IMR-90 (cell line): ENCODE data around the gene NEDD4L. TPM values are rescaled to one million over a fixed set of nuclear protein-coding genes. Genes with fewer than 3 reads are reported as not detected.

Experiments used
- ATAC-seq: fragments of 200-7000 bp; cut with Tn5 transposase; 2 replicates; pipeline ENCODE4 v1.9.1; 2020; ENCODE audit warnings: low read depth, mild to moderate bottlenecking, moderate library complexity
- BruUV-seq: library from RNA; stranded (reverse); fragments of 400-500 nt; replicated peaks from 2 replicates; lab custom pipeline; 2021; lab: Mats Ljungman, UMichigan
- CTCF ChIA-PET: fragments of 300-600 bp; formaldehyde crosslinking; extraction: SDS; loops from one replicate; lab custom pipeline; 2021; ENCODE audit warnings: antibody characterized with exemption; lab: Yijun Ruan, JAX
- POLR2A ChIA-PET: fragments of 300-600 bp; sonication (Branson Sonifier 250); formaldehyde crosslinking; loops from one replicate; lab custom pipeline; 2022; ENCODE audit warnings: antibody characterized with exemption; ENCODE audit not compliant: unreplicated experiment; lab: Charles Lee
- DNase-seq: peaks from one replicate; pipeline ENCODE4 v3.0.0; 2013
- H2AFZ ChIP-seq: replicated peaks from 2 replicates; pipeline ENCODE3; 2013; ENCODE audit warnings: low read length, mild to moderate bottlenecking; ENCODE audit not compliant: poor library complexity
- H2AK5ac ChIP-seq: 2 replicates; pipeline ENCODE4 v1.6.1; 2013; ENCODE audit warnings: low read depth, low read length, inconsistent platforms
- H2AK9ac ChIP-seq: replicated peaks from 2 replicates; pipeline ENCODE3; 2013; ENCODE audit warnings: mild to moderate bottlenecking, low read depth, low read length, moderate library complexity; ENCODE audit not compliant: poor library complexity
- H2BK120ac ChIP-seq: 2 replicates; pipeline ENCODE4 v1.6.1; 2013; ENCODE audit warnings: low read depth, low read length, inconsistent platforms
- H2BK15ac ChIP-seq: 3 replicates; pipeline ENCODE4 v1.6.1; 2013; ENCODE audit warnings: low read depth, low read length, inconsistent platforms
- H2BK20ac ChIP-seq: 2 replicates; pipeline ENCODE4 v1.6.1; 2013; ENCODE audit warnings: low read depth, mild to moderate bottlenecking, inconsistent platforms, low read length, moderate library complexity
- H2BK5ac ChIP-seq: 2 replicates; pipeline ENCODE4 v1.6.1; 2013; ENCODE audit warnings: mild to moderate bottlenecking, low read depth, low read length, inconsistent platforms; ENCODE audit not compliant: poor library complexity, severe bottlenecking
- H3K14ac ChIP-seq: replicated peaks from 2 replicates; pipeline ENCODE4 v1.6.1; 2013; ENCODE audit warnings: low read depth, low read length, inconsistent platforms
- H3K18ac ChIP-seq: 2 replicates; pipeline ENCODE4 v1.6.1; 2013; ENCODE audit warnings: low read depth, low read length, control low read depth
- H3K23ac ChIP-seq: 2 replicates; pipeline ENCODE4 v1.6.1; 2013; ENCODE audit warnings: low read depth, low read length, inconsistent platforms
- H3K27ac ChIP-seq: 2 replicates; pipeline ENCODE4 v1.5.1; 2013; ENCODE audit warnings: mild to moderate bottlenecking, control low read depth, low read length; ENCODE audit not compliant: insufficient read depth
- H3K27me3 ChIP-seq: 2 replicates; pipeline ENCODE4 v1.6.1; 2013; ENCODE audit warnings: low read length; ENCODE audit not compliant: control insufficient read depth, insufficient read depth
- H3K36me3 ChIP-seq: 2 replicates; pipeline ENCODE4 v1.6.1; 2013; ENCODE audit warnings: low read length, mixed read lengths; ENCODE audit not compliant: control insufficient read depth, insufficient read depth
- H3K4ac ChIP-seq: 2 replicates; pipeline ENCODE4 v1.6.1; 2013; ENCODE audit warnings: low read depth, low read length, inconsistent platforms
- H3K4me1 ChIP-seq: 2 replicates; pipeline ENCODE4 v1.6.1; 2013; ENCODE audit warnings: low read length, mixed read lengths; ENCODE audit not compliant: control insufficient read depth, insufficient read depth
- H3K4me2 ChIP-seq: 2 replicates; pipeline ENCODE4 v1.6.1; 2013; ENCODE audit warnings: low read depth, mild to moderate bottlenecking, control low read depth, low read length, moderate library complexity
- H3K4me3 ChIP-seq: 2 replicates; pipeline ENCODE4 v1.5.1; 2013; ENCODE audit warnings: low read depth, mild to moderate bottlenecking, control low read depth, low read length, moderate library complexity; ENCODE audit not compliant: insufficient read depth
- H3K56ac ChIP-seq: 2 replicates; pipeline ENCODE4 v1.6.1; 2013; ENCODE audit warnings: low read length, inconsistent platforms; ENCODE audit not compliant: insufficient read depth; ENCODE audit errors: extremely low read depth
- H3K79me1 ChIP-seq, 2 experiments: 2 replicates each; pipeline ENCODE4 v1.6.1; 2013; ENCODE audit warnings: low read length in 2 of 2, inconsistent platforms in 1 of 2, low read depth in 1 of 2
- H3K9ac ChIP-seq: 2 replicates; pipeline ENCODE4 v1.6.1; 2013; ENCODE audit warnings: low read depth, low read length, control low read depth
- H3K9me1 ChIP-seq: 2 replicates; pipeline ENCODE4 v1.6.1; 2013; ENCODE audit warnings: low read length, inconsistent platforms; ENCODE audit not compliant: insufficient read depth
- H3K9me3 ChIP-seq: 2 replicates; pipeline ENCODE4 v1.6.1; 2013; ENCODE audit warnings: low read length; ENCODE audit not compliant: control insufficient read depth, insufficient read depth
- H4K20me1 ChIP-seq: 2 replicates; pipeline ENCODE4 v1.6.1; 2013; ENCODE audit warnings: low read length, inconsistent platforms; ENCODE audit not compliant: insufficient read depth
- H4K5ac ChIP-seq: 2 replicates; pipeline ENCODE4 v1.6.1; 2013; ENCODE audit warnings: mild to moderate bottlenecking, low read depth, low read length, control low read depth
- H4K8ac ChIP-seq, 2 experiments: 2 replicates each; pipeline ENCODE4 v1.6.1; 2013; ENCODE audit warnings: low read depth in 2 of 2, low read length in 2 of 2, control low read depth in 1 of 2, inconsistent platforms in 1 of 2
- H4K91ac ChIP-seq: 2 replicates; pipeline ENCODE4 v1.6.1; 2013; ENCODE audit warnings: low read depth, low read length, inconsistent platforms; ENCODE audit not compliant: insufficient read depth
- RCOR1 ChIP-seq: IDR thresholded peaks from 2 replicates; pipeline ENCODE4 v1.6.1; 2012; ENCODE audit warnings: mild to moderate bottlenecking, low read length, improper control_type of control experiment; ENCODE audit not compliant: insufficient replicate concordance
- SMC3 ChIP-seq: fragments of 150-350 bp; IDR thresholded peaks from 2 replicates; pipeline ENCODE4 v1.6.1; 2016; ENCODE audit warnings: low read depth, mild to moderate bottlenecking, antibody characterized with exemption, low read length, moderate library complexity
- WGBS, 2 experiments: methylation state at CpG; one replicate each; pipeline versions ENCODE4 v1.1.5 to v1.1.7; 2013; ENCODE audit warnings: missing lambda C conversion rate in 2 of 2; ENCODE audit not compliant: insufficient read length in 1 of 2; ENCODE audit errors: extremely low coverage in 2 of 2; 5-methylcytosine and 5-hydroxymethylcytosine counted together
- dilution Hi-C: fragments of 300-500 bp; cut with HindIII; formaldehyde crosslinking; loops from one replicate; pipeline ENCODE4 v1.14.3; 2018; ENCODE audit warnings: low sequenced_read_pairs; ENCODE audit not compliant: unreplicated experiment
- in situ Hi-C: fragments of 300-500 bp; cut with MboI; formaldehyde crosslinking; loops from 3 replicates; pipeline ENCODE4 v1.14.3; 2019; ENCODE audit warnings: low sequenced_read_pairs, inconsistent platforms, mixed read lengths
- intact Hi-C: fragments of 100-400 bp; cut with micrococcal nuclease; formaldehyde crosslinking; loops from 2 replicates; pipeline ENCODE4 v1.10.0; 2022
- polyA plus RNA-seq, 3 experiments: library from polyadenylated mRNA; depleted of rRNA; stranded (reverse); fragments of >200 nt; gene quantifications; 2 replicates each; pipeline ENCODE4 v1.2.3, GENCODE V29; 2012; ENCODE audit warnings: low replicate concordance in 1 of 3
- total RNA-seq: library from RNA; depleted of rRNA; stranded (reverse); fragments of >200 nt; gene quantifications from 2 replicates; pipeline ENCODE4 v1.2.3, GENCODE V29; 2012
- TF ChIP-seq, protein P1 (sequence below): conservative IDR thresholded peaks from 2 replicates; pipeline ENCODE4 v1.5.1; 2012; ENCODE audit warnings: mild to moderate bottlenecking, low read depth, low read length, improper control_type of control experiment

Gene NEDD4L
- total and polyA plus RNA-seq, 2 of the 4 experiments (the other 2 are of a cell fraction): 10.0 to 10.9 TPM

DNA sequence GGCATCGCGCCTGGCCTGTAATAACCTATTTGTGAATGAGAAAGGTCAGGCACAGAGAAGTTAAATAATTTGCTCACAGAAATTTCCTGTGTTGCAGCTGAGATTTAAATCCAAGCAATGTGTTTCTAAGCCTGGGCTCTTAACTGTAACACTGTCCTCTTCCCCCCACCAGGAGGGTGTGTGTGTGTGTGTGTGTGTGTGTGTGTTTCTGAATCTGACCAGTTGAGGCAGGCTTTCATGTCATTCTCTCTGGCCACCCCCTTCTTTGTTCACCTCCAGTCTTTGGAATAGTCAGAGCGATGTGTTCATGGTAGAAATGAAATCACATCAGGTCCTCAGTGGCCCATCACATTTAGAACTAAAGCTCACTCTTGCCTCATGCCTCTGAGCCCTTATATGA lies 81.2 kb downstream of the NEDD4L start:
- H3K4me2 ChIP-seq: no peak overlapping the region
- DNase-seq (no peak), ATAC-seq (no peak)
- H2BK20ac ChIP-seq: no peak overlapping the region
- H3K79me1 ChIP-seq: no peaks in the 10 kb centered on the region; a peak in 1 of 4 replicates
- intact Hi-C loops (no loop called here), in situ Hi-C loops (no loop called here), dilution Hi-C loops (no loop called here)
- no peaks in the 10 kb centered on the region for H3K9me1 ChIP-seq
- H4K91ac ChIP-seq: no peak overlapping the region
- no peak overlapping the region for H3K4ac ChIP-seq
- no peak overlapping the region for H2BK15ac ChIP-seq
- H4K20me1 ChIP-seq: no peaks in the 10 kb centered on the region
- no peak overlapping the region for H3K14ac ChIP-seq
- no peak overlapping the region for H2BK5ac ChIP-seq
- no peak overlapping the region for H2BK120ac ChIP-seq
- no peak overlapping the region for H4K5ac ChIP-seq
- no peak overlapping the region for H3K27ac ChIP-seq
- H3K4me3 ChIP-seq: no peak overlapping the region
- H3K4me1 ChIP-seq: peaks cover 7% of the 10 kb centered on the region; the same call in 1 of the 2 replicates
- no peak overlapping the region for H3K23ac ChIP-seq
- no peaks in the 10 kb centered on the region for H3K27me3 ChIP-seq
- ChIA-PET CTCF (interaction anchor here (1.6 kb wide), 1 partner anchor 243 kb away, joined by 3 read pairs; no protein-coding TSS in a partner anchor), POLR2A (interaction anchor here (0.6 kb wide), 1 partner anchor 16 kb away, joined by 5 read pairs; no protein-coding TSS in a partner anchor)
- H2AK5ac ChIP-seq: no peak overlapping the region
- H3K56ac ChIP-seq: no peak overlapping the region
- TF ChIP-seq SMC3 (no peak), RCOR1 (no peak)
- TF ChIP-seq, protein P1, sequence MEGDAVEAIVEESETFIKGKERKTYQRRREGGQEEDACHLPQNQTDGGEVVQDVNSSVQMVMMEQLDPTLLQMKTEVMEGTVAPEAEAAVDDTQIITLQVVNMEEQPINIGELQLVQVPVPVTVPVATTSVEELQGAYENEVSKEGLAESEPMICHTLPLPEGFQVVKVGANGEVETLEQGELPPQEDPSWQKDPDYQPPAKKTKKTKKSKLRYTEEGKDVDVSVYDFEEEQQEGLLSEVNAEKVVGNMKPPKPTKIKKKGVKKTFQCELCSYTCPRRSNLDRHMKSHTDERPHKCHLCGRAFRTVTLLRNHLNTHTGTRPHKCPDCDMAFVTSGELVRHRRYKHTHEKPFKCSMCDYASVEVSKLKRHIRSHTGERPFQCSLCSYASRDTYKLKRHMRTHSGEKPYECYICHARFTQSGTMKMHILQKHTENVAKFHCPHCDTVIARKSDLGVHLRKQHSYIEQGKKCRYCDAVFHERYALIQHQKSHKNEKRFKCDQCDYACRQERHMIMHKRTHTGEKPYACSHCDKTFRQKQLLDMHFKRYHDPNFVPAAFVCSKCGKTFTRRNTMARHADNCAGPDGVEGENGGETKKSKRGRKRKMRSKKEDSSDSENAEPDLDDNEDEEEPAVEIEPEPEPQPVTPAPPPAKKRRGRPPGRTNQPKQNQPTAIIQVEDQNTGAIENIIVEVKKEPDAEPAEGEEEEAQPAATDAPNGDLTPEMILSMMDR: 0 out of 2 replicates have a peak, but pooled peaks have one; percentile 2
- H3K36me3 ChIP-seq: no peaks in the 10 kb centered on the region
- no peak overlapping the region for H3K18ac ChIP-seq
- H3K9me3 ChIP-seq: no peaks in the 10 kb centered on the region
- H3K9ac ChIP-seq: no peak overlapping the region
- no TSS peak for BruUV-seq
- H2AK9ac ChIP-seq: no peak overlapping the region
- H2AFZ ChIP-seq: no peak overlapping the region
- no peak overlapping the region for H4K8ac ChIP-seq
- WGBS, 2 experiments: no CpG with 5 or more reads among the region's 3 CpGs
